Breast epithelium (tissue), 3 donors: ENCODE measurements around the gene PFKFB2.

Experiments used
- POLR2AphosphoS5 ChIP-seq, 3 donors: sonication (generic); formaldehyde crosslinking; IDR thresholded peaks; one replicate each; pipeline ENCODE4 v1.6.1; 2017; ENCODE audit warnings: antibody characterized with exemption in 3 of 3
- TF ChIP-seq, protein P1 (sequence below), 3 donors: fragments of 450-650 bp; IDR thresholded peaks; one replicate each; pipeline ENCODE4 v1.5.1; 2016 to 2017; ENCODE audit warnings: antibody characterized with exemption in 3 of 3, mild to moderate bottlenecking in 3 of 3, moderate library complexity in 3 of 3

DNA sequence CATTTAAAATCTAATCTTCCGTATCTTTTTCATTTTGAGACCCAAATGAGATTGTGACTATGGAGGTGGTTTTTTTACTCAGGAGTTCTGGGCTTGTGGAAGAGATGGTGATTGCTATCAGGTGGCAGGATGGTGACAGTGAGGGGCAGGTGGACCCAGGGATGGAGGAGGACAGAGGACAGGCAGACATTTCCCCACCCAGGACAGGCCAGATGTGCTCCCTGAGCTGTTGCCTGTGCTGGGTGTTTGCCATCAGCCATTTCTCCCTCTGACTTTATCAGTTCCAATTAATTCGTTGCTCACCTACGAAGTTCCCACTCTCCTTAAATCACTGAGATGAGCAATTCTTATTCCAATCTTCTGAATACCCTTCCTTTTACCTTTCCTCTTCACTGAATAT, 47.0 kb upstream of the PFKFB2 start:
- TF ChIP-seq, protein P1, sequence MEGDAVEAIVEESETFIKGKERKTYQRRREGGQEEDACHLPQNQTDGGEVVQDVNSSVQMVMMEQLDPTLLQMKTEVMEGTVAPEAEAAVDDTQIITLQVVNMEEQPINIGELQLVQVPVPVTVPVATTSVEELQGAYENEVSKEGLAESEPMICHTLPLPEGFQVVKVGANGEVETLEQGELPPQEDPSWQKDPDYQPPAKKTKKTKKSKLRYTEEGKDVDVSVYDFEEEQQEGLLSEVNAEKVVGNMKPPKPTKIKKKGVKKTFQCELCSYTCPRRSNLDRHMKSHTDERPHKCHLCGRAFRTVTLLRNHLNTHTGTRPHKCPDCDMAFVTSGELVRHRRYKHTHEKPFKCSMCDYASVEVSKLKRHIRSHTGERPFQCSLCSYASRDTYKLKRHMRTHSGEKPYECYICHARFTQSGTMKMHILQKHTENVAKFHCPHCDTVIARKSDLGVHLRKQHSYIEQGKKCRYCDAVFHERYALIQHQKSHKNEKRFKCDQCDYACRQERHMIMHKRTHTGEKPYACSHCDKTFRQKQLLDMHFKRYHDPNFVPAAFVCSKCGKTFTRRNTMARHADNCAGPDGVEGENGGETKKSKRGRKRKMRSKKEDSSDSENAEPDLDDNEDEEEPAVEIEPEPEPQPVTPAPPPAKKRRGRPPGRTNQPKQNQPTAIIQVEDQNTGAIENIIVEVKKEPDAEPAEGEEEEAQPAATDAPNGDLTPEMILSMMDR (IDR thresholded peaks at IDR 0.05) = no peak
- TF ChIP-seq POLR2AphosphoS5 (IDR thresholded peaks at IDR 0.05) = no peak
